ENCODE measurements around the gene DNAI1.

- TF ChIP-seq, protein P1, sequence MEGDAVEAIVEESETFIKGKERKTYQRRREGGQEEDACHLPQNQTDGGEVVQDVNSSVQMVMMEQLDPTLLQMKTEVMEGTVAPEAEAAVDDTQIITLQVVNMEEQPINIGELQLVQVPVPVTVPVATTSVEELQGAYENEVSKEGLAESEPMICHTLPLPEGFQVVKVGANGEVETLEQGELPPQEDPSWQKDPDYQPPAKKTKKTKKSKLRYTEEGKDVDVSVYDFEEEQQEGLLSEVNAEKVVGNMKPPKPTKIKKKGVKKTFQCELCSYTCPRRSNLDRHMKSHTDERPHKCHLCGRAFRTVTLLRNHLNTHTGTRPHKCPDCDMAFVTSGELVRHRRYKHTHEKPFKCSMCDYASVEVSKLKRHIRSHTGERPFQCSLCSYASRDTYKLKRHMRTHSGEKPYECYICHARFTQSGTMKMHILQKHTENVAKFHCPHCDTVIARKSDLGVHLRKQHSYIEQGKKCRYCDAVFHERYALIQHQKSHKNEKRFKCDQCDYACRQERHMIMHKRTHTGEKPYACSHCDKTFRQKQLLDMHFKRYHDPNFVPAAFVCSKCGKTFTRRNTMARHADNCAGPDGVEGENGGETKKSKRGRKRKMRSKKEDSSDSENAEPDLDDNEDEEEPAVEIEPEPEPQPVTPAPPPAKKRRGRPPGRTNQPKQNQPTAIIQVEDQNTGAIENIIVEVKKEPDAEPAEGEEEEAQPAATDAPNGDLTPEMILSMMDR (conservative IDR thresholded peaks at IDR 0.05), result no peak
- no peak for TF ChIP-seq ZFX (IDR thresholded peaks at IDR 0.05)
Observed at GRCh38 chr9:34501372-34501771, 42.8 kb downstream of the DNAI1 start.

Measured in C4-2B (cell line).